Activated CD8-positive, alpha-beta memory T cell treated with anti-CD3 and anti-CD28 coated beads, Interleukin-2, amount 10 ng/mL, durations not matched to agents 7 days and 5 days (primary cell): ENCODE measurements around the gene UGT2B7. TPM values are rescaled to one million over a fixed set of nuclear protein-coding genes. Genes with fewer than 3 reads are reported as not detected.
"Not testable (repeated sequence)": the region's sequence is repeated elsewhere in the genome, so short reads cannot be mapped to it uniquely, and the experiment has no call there.

Experiments used
- ATAC-seq: fragments of 150-1000 bp; cut with Tn5 transposase; one replicate; pipeline ENCODE4 v1.10.0; 2021; ENCODE audit warnings: moderate library complexity
- CTCF ChIA-PET: fragments of 350-600 bp; sonication (Branson Sonifier 250); formaldehyde crosslinking; loops from one replicate; lab custom pipeline; 2021; ENCODE audit warnings: antibody characterized with exemption; lab: Charles Lee
- DNase-seq: peaks from one replicate; pipeline ENCODE4 v3.0.0-alpha.2; 2020
- H3K27ac Mint-ChIP-seq: one replicate; pipeline ENCODE4 v1.8.0; 2021; ENCODE audit warnings: mild to moderate bottlenecking, mixed read lengths
- H3K27me3 Mint-ChIP-seq: one replicate; pipeline ENCODE4 v1.8.0; 2021; ENCODE audit warnings: mixed read lengths
- H3K36me3 Mint-ChIP-seq: one replicate; pipeline ENCODE4 v1.8.0; 2021; ENCODE audit warnings: mild to moderate bottlenecking, mixed read lengths
- H3K4me1 Mint-ChIP-seq: one replicate; pipeline ENCODE4 v1.8.0; 2021; ENCODE audit warnings: mixed read lengths
- H3K4me3 Mint-ChIP-seq: one replicate; pipeline ENCODE4 v1.8.0; 2021; ENCODE audit warnings: mild to moderate bottlenecking, moderate library complexity, mixed read lengths
- H3K9me3 Mint-ChIP-seq: one replicate; pipeline ENCODE4 v1.8.0; 2022; ENCODE audit warnings: low read depth, mixed read lengths
- total RNA-seq, 2 experiments: library from RNA; stranded (reverse); gene quantifications; one replicate each; pipeline ENCODE4 v1.2.3, GENCODE V29; 2021

UGT2B7 gene
- not detected for total RNA-seq

- no peak within 1 kb of the TSS for H3K4me3 Mint-ChIP-seq
- ATAC-seq (no peak), DNase-seq (no peak)
- CTCF ChIA-PET, result no interaction called here
- H3K27me3 Mint-ChIP-seq, result no peaks in the 10 kb centered on the region
- no peaks in the 10 kb centered on the region for H3K36me3 Mint-ChIP-seq
- no peaks in the 10 kb centered on the region for H3K4me1 Mint-ChIP-seq
- no peak within 1 kb of the TSS for H3K27ac Mint-ChIP-seq
- no peaks in the 10 kb centered on the region for H3K9me3 Mint-ChIP-seq
These were observed at the start of gene UGT2B7 for GRCh38 chr4:69096111-69096656. Gene UGT2B7 (plus strand): TSS chr4:69096474. CDS start chr4:69096521, 47 bp downstream.

GRCh38 chr4:69049860-69050259, 46.4 kb upstream of the UGT2B7 start:
- Mint-ChIP-seq H3K27me3 (no peaks in the 10 kb centered on the region), H3K27ac (no peak overlapping the region), H3K36me3 (no peaks in the 10 kb centered on the region), H3K4me1 (no peaks in the 10 kb centered on the region), H3K9me3 (no peaks in the 10 kb centered on the region), H3K4me3 (no peak overlapping the region)
- no peak for ATAC-seq
- DNase-seq, result no peak
- CTCF ChIA-PET, result no interaction called here

- DNase-seq, H3K27me3 Mint-ChIP-seq, H3K36me3 Mint-ChIP-seq, H3K9me3 Mint-ChIP-seq, CTCF ChIA-PET, H3K27ac Mint-ChIP-seq, ATAC-seq, H3K4me3 Mint-ChIP-seq, H3K4me1 Mint-ChIP-seq: not testable (repeated sequence)
These were observed 45.3 kb upstream of the UGT2B7 start for GRCh38 chr4:69050853-69051575.

- Mint-ChIP-seq H3K27me3 (no peaks in the 10 kb centered on the region), H3K27ac (no peak overlapping the region), H3K9me3 (no peaks in the 10 kb centered on the region), H3K4me1 (no peaks in the 10 kb centered on the region), H3K36me3 (no peaks in the 10 kb centered on the region), H3K4me3 (no peak overlapping the region)
- ATAC-seq (no peak), DNase-seq (no peak)
- CTCF ChIA-PET, result no interaction called here
These were observed 44.7 kb upstream of the UGT2B7 start for GRCh38 chr4:69051576-69051943.

- H3K27me3 Mint-ChIP-seq, CTCF ChIA-PET, H3K4me1 Mint-ChIP-seq, ATAC-seq, H3K36me3 Mint-ChIP-seq, H3K27ac Mint-ChIP-seq, H3K9me3 Mint-ChIP-seq, DNase-seq, H3K4me3 Mint-ChIP-seq: not testable (repeated sequence)
These were observed 42.9 kb upstream of the UGT2B7 start for GRCh38 chr4:69053309-69053885.

- H3K27ac Mint-ChIP-seq, CTCF ChIA-PET, H3K4me1 Mint-ChIP-seq, H3K4me3 Mint-ChIP-seq, DNase-seq, H3K27me3 Mint-ChIP-seq, H3K9me3 Mint-ChIP-seq, H3K36me3 Mint-ChIP-seq, ATAC-seq: not testable (repeated sequence)
These were observed 42.2 kb upstream of the UGT2B7 start for GRCh38 chr4:69054033-69054432.

GRCh38 chr4:69054578-69055200, 41.6 kb upstream of the UGT2B7 start:
- H3K27me3 Mint-ChIP-seq, result no peaks in the 10 kb centered on the region
- no peak for ATAC-seq
- no peak overlapping the region for H3K4me3 Mint-ChIP-seq
- no peaks in the 10 kb centered on the region for H3K9me3 Mint-ChIP-seq
- no peak for DNase-seq
- CTCF ChIA-PET, result no interaction called here
- H3K4me1 Mint-ChIP-seq, result no peaks in the 10 kb centered on the region
- H3K27ac Mint-ChIP-seq, result no peak overlapping the region
- no peaks in the 10 kb centered on the region for H3K36me3 Mint-ChIP-seq

- Mint-ChIP-seq H3K4me3 (no peak overlapping the region), H3K36me3 (no peaks in the 10 kb centered on the region), H3K9me3 (no peaks in the 10 kb centered on the region), H3K27me3 (no peaks in the 10 kb centered on the region), H3K4me1 (no peaks in the 10 kb centered on the region), H3K27ac (no peak overlapping the region)
- CTCF ChIA-PET, result no interaction called here
- ATAC-seq, result no peak
- no peak for DNase-seq
These were observed 40.1 kb upstream of the UGT2B7 start for GRCh38 chr4:69056150-69056549.

GRCh38 chr4:69056921-69057550, 39.2 kb upstream of the UGT2B7 start:
- Mint-ChIP-seq H3K27ac (no peak overlapping the region), H3K4me1 (no peaks in the 10 kb centered on the region), H3K36me3 (no peaks in the 10 kb centered on the region), H3K9me3 (no peaks in the 10 kb centered on the region), H3K4me3 (no peak overlapping the region), H3K27me3 (no peaks in the 10 kb centered on the region)
- ATAC-seq, result no peak
- CTCF ChIA-PET, result no interaction called here
- DNase-seq, result no peak

GRCh38 chr4:69057620-69058409, 38.5 kb upstream of the UGT2B7 start:
- Mint-ChIP-seq H3K4me1 (no peaks in the 10 kb centered on the region), H3K4me3 (no peak overlapping the region), H3K27me3 (no peaks in the 10 kb centered on the region), H3K36me3 (no peaks in the 10 kb centered on the region), H3K9me3 (no peaks in the 10 kb centered on the region), H3K27ac (no peak overlapping the region)
- ATAC-seq (no peak), DNase-seq (no peak)
- CTCF ChIA-PET, result no interaction called here

- ATAC-seq (no peak), DNase-seq (no peak)
- no peak overlapping the region for H3K27ac Mint-ChIP-seq
- H3K4me3 Mint-ChIP-seq, result no peak overlapping the region
- H3K36me3 Mint-ChIP-seq, result no peaks in the 10 kb centered on the region
- H3K27me3 Mint-ChIP-seq, result no peaks in the 10 kb centered on the region
- no peaks in the 10 kb centered on the region for H3K4me1 Mint-ChIP-seq
- CTCF ChIA-PET, result no interaction called here
- H3K9me3 Mint-ChIP-seq, result no peaks in the 10 kb centered on the region
These were observed 37.7 kb upstream of the UGT2B7 start for GRCh38 chr4:69058410-69059059.

GRCh38 chr4:69060651-69061308, 35.5 kb upstream of the UGT2B7 start:
- CTCF ChIA-PET, result no interaction called here
- no peaks in the 10 kb centered on the region for H3K36me3 Mint-ChIP-seq
- DNase-seq (no peak), ATAC-seq (no peak)
- no peaks in the 10 kb centered on the region for H3K9me3 Mint-ChIP-seq
- H3K27ac Mint-ChIP-seq, result no peak overlapping the region
- no peak overlapping the region for H3K4me3 Mint-ChIP-seq
- H3K4me1 Mint-ChIP-seq, result no peaks in the 10 kb centered on the region
- H3K27me3 Mint-ChIP-seq, result no peaks in the 10 kb centered on the region
